GM21529 (cell line): Measurements from ENCODE around the gene ANKRD63.

Source experiments
- ATAC-seq: cut with Tn5 transposase; IDR thresholded peaks from one replicate; pipeline ENCODE4 v1.9.1; 2021; ENCODE audit not compliant: unreplicated experiment

The ANKRD63 gene

GRCh38 chr15:40263024-40263754 is 19.7 kb downstream of the ANKRD63 start:
- no peak for ATAC-seq

DNA sequence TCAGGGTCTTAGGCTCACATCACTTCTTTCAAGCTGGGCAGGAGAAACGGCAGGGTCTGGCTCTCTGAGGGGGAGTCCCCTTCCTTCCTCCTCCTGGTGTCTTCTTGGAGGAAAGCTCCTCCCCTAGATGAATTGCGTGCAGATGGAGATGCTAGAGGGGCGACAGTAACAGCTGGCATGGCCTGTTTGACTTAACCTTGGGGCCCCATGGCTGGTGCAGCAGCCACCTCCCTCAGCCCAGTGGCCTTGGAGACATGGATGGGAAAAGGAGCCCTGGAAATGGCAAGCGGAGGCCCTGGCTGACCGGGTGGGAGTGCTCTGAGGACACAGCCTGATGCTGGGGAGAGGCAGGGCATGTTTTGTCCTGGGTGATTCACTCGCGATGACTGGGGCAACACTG is 23.8 kb downstream of the ANKRD63 start:
- no peak for ATAC-seq

DNA sequence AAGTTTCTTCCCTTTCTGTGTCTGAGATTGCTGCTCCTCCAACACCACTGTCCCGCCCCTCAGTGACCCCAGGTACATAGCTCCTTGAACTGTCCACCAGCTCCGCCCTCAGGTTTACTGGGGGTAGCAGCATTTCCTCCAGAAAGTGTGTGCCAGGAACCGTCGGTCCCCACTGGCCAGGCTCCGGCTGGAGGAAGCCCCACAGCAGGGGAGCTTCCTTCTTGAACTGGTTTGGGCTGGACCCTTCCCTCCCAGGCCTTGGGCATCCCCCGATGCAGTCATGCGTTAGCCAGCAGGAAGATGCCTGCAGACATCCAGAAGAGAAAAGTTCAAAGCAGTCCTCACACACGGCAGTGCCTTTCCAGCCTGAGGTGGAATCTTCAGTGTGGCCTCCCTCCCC is 24.3 kb downstream of the ANKRD63 start:
- ATAC-seq, result no peak

GRCh38 chr15:40257656-40258450 is 25.0 kb downstream of the ANKRD63 start:
- ATAC-seq, result no peak

GRCh38 chr15:40256638-40257235 is 26.1 kb downstream of the ANKRD63 start:
- ATAC-seq, result no peak

DNA sequence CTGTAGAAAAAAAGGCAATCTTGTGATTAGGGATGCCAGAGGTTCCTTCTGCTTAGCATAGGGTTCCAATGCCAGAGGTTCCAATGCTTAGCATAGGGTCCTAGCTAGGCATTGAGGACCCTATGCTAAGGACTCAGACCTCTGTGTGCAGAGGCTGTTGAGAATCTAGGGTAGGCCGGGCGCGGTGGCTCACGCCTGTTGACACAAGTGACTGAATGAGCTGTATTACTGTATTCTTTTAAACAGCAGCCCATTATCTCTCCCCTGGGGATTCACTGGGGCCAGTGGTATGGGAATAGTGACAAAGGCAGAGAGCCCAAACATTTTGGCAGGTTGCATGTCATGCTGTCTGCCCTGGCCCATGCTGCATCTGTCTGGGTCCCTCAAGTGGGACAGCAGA is 27.8 kb downstream of the ANKRD63 start:
- ATAC-seq, result no peak

DNA sequence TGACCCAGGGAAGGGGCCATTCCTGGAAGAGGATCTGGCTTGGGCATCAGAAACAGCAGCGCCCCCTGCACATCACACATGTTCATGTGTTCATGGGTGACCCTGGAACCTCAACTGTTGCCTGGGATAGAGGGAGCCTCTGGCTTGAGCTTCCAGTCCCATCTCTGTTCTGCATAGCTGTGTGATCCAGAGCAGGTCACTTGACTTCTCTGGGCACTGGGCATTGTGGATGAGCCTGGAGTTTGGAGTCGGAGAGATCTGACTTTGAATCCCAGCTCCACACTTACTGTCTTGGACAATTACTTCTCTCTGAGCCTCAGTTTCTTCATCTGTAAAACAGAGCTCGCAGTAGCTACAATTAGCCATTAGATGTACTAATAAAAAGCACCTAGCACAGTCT is 28.4 kb downstream of the ANKRD63 start:
- ATAC-seq, result no peak

GRCh38 chr15:40253167-40253790 is 29.6 kb downstream of the ANKRD63 start:
- no peak for ATAC-seq

DNA sequence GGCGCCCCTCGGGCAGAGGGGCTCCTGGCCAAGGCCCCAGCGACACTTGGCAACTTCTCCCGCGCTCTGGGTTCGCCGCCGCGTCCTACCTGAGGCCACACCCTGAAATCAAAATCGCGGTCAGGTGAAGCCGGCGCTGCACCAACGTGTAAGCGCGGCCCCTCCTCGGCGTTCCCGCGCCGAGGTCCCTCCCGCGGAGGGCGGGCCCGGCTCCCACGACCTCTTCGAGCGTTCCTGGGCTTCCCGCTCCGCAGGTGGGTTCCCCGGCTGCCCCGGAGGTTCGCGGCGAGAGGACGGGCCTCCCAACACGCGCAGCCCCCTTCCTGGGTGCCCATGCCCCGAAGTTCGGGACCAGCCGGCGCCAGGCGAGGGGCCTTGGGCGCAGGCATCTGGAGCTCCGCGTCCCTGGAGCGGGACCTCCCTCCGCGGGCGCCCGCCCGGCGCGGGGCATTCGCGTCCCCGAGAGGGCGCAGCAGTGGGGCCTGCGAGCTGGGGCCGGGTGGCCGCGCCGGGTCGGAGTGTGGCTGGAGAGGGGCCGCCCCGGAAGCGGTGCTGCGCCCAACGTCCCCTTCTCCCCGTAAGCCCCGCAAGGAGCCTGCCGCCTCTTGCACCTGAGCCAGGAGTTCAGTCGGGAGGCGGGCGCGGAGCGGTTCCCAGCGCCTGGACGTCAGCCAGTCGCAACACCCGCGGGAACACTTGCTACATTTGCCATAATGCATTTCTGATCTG is 30.3 kb downstream of the ANKRD63 start:
- ATAC-seq, result no peak

- ATAC-seq, result no peak
These were observed 30.8 kb downstream of the ANKRD63 start for GRCh38 chr15:40252141-40252437.

GRCh38 chr15:40251486-40252140 is 31.3 kb downstream of the ANKRD63 start:
- ATAC-seq, result no peak

GRCh38 chr15:40250771-40251483 is 31.9 kb downstream of the ANKRD63 start:
- ATAC-seq, result no peak

DNA sequence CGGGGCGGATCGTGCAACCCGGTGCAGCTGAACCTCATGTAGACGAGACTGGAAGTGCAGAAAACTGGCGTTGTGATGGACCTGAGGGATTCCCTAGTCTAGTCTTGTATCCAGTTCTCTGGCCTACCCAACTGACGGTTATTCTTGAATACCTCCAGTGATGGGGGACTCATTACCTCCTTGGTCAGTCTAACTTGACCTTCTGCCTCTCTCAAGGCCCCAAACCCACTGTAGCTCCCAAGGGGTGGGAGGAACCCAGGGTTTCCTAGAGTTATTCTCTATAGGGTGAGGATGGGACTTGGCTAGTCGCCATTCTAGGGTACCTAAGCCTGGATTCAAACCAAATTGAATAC is 32.6 kb downstream of the ANKRD63 start:
- no peak for ATAC-seq

GRCh38 chr15:40249477-40250303 is 33.2 kb downstream of the ANKRD63 start:
- no peak for ATAC-seq

DNA sequence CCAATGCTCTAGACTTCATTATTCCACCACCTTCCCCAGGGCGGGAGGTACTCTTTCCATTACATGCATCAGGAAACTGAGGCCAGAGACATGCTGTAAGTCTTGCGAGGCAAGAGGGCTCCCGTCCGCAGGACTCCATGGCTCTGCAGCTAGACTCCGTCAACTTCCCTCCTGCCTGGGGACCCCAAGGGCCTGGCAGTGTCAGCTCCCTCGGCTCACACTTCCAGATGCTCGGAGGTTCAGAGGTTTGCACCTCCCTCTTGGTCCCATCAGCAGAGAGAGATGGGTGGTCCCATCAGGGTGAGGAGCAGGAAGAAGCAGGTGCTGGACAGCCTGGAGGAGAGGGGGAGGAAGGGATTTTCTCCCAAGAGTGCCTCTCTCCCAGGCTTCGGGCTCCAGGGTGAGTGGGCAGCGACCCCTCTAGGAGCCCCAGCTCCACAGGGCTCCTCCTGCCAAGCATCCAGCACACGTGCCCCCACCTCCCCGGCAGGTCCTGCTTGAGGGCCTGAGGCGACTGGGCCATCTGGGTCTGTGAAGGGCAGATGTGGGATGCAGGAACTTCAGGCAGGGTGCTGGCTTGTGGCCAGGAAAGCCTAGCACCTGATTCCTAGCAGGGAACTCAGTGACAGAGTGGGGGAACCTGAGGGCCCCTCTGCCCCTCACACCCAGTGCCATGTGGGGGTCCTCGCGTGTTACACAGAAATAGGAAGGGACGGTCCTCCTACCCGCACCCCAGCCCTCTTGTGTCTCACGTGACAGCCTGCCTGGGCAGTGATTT is 34.7 kb downstream of the ANKRD63 start:
- no peak for ATAC-seq

- ATAC-seq, result no peak
These were observed 35.4 kb downstream of the ANKRD63 start for GRCh38 chr15:40247406-40247971.

DNA sequence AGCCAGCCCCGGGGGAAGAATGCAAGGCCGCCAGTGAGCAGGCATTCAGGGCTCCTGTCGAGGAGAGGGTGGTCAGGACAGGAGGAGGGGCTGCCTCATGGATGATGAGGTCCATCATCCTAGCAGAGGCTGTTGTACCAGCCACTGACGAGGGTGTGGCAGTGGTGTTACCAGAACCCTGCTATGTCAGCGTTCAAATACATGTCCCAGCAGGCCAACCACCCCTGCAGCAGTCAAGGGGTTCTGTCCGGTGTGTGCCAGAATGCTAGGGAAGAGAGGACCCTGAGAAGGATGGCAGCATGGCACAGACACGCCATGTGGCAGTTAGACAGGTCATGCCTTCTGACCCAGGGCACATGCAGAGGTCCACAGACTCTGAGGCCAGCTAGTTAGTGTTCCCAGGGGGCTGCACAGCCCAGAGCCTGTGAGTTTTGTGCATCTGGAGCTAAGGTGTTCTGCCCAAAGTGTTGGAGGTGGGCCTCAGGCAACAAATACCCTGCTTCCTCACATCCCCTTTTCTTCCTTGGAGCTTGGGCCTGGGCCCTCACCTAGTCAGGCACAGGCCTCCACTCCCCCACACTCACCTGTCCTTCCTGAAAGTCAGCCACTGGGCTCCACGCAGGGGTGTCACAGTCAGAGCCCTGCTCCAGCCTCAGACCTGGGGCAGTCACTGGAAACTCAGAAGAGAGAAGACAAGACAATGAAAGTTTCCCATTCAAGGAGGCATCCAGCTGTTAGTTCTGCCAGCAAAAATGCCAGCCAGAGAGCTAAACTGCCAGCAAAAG is 36.2 kb downstream of the ANKRD63 start:
- no peak for ATAC-seq
